Measurements from ENCODE around the gene EVL. TPM values are rescaled to one million over a fixed set of nuclear protein-coding genes. Genes with fewer than 3 reads are reported as not detected.

Gene EVL
- total and polyA plus RNA-seq, 4 donors: 54.5 to 99.9 (median 78.2) TPM

DNA sequence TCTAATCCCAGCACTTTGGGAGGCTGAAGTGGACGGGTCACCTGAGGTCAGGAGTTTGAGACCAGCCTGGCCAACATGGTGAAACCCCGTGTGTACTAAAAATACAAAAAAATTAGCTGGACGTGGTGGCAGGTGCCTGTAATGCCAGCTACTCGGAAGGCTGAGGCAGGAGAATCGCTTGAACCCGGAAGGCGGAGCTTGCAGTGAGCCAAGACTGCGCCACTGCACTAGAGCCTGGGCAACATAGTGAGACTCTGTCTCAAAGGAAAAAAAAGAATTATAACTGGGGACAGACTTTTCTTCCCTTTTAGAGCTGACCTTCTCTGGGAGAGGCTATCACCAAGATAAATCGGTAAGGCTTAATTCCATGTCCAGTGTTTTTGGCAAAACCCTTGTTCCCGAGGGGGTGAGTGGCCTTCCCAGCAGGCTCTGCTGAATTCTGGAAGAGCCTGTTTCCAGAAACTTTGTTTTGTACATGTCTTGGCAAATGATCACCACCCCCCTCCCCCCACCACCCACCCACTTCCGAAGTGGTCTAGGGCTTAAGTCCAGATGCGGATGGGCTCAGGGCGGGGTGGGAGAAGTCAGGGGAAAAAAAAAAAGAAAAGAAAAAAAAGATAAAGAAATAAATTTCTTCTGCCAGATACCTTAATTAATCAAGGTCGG lies 126.5 kb downstream of the EVL start:
- peak overlapping the region; percentile 88 to 98 for H3K27ac ChIP-seq (ENCODE audit: low read depth in 1 of 2, low read length in 1 of 2)
- no peak overlapping the region for H3K4me3 ChIP-seq
- H3K27me3 ChIP-seq (ENCODE audit: control insufficient read depth in 3 of 3, insufficient read depth in 3 of 3, low read length in 2 of 3): no peaks in the 10 kb centered on the region
- peaks cover 0 to 12% (median 4%) of the 10 kb centered on the region in 5 donors for H3K4me1 ChIP-seq (ENCODE audit: control insufficient read depth in 5 of 5, insufficient read depth in 5 of 5, low read length in 5 of 5)
- WGBS, 2 donors: 66 to 81% methylated on average over 14 of the region's 14 CpGs
- H3K9ac ChIP-seq (ENCODE audit: insufficient read depth in 1 of 2, low read length in 2 of 2): no peak overlapping the region
- DNase-seq: peak; percentile 38 to 57 (median 39)
- no peak for ATAC-seq (ENCODE audit: insufficient read depth, low FRiP score)
- TF ChIP-seq, protein P1, sequence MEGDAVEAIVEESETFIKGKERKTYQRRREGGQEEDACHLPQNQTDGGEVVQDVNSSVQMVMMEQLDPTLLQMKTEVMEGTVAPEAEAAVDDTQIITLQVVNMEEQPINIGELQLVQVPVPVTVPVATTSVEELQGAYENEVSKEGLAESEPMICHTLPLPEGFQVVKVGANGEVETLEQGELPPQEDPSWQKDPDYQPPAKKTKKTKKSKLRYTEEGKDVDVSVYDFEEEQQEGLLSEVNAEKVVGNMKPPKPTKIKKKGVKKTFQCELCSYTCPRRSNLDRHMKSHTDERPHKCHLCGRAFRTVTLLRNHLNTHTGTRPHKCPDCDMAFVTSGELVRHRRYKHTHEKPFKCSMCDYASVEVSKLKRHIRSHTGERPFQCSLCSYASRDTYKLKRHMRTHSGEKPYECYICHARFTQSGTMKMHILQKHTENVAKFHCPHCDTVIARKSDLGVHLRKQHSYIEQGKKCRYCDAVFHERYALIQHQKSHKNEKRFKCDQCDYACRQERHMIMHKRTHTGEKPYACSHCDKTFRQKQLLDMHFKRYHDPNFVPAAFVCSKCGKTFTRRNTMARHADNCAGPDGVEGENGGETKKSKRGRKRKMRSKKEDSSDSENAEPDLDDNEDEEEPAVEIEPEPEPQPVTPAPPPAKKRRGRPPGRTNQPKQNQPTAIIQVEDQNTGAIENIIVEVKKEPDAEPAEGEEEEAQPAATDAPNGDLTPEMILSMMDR (IDR thresholded peaks at IDR 0.05; ENCODE audit: control extremely low read depth, extremely low read depth): no peak
- no peaks in the 10 kb centered on the region for H3K9me3 ChIP-seq (ENCODE audit: control insufficient read depth in 4 of 4, insufficient read depth in 3 of 4, low read length in 3 of 4)
- no peaks in the 10 kb centered on the region for H3K36me3 ChIP-seq (ENCODE audit: control insufficient read depth in 4 of 4, insufficient read depth in 4 of 4, low read length in 4 of 4)

DNA sequence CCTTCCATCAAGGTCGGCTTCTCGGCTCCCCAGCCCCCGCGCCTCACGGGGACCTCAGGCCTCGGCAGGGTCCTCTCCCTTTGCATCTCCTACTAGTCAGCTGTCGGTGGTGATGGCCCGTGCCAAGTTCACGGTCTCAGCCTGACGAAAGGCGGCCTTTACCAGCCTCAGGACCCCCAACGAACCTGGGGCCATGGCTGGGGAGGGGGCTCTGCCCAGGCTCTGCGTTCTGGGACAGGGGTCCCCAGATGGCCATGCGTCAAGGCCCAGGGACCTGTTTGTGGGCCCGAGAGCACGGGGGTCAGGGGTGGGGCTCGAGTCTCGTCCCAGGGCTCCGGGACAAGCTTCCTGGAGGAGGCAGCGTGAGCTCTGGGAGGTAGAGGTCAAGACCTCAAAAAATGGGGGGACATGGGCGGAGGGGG lies 127.0 kb downstream of the EVL start:
- no peaks in the 10 kb centered on the region for H3K9me3 ChIP-seq (ENCODE audit: control insufficient read depth in 4 of 4, insufficient read depth in 3 of 4, low read length in 3 of 4)
- TF ChIP-seq, protein P1 (IDR thresholded peaks at IDR 0.05; ENCODE audit: control extremely low read depth, extremely low read depth): no peak
- DNase-seq (peak; percentile 26 to 27 (median 26)), ATAC-seq (ENCODE audit: insufficient read depth, low FRiP score) (no peak)
- peak overlapping the region; percentile 88 to 98 for H3K27ac ChIP-seq (ENCODE audit: low read depth in 1 of 2, low read length in 1 of 2)
- H3K4me3 ChIP-seq: no peak overlapping the region
- H3K27me3 ChIP-seq (ENCODE audit: control insufficient read depth in 3 of 3, insufficient read depth in 3 of 3, low read length in 2 of 3): no peaks in the 10 kb centered on the region
- 54 to 63% methylated on average over 21 of the region's 21 CpGs for WGBS, 2 donors
- no peaks in the 10 kb centered on the region for H3K36me3 ChIP-seq (ENCODE audit: control insufficient read depth in 4 of 4, insufficient read depth in 4 of 4, low read length in 4 of 4)
- H3K9ac ChIP-seq (ENCODE audit: insufficient read depth in 1 of 2, low read length in 2 of 2): peak overlapping the region; percentile 23 to 63
- peaks cover 0 to 12% (median 4%) of the 10 kb centered on the region in 5 donors for H3K4me1 ChIP-seq (ENCODE audit: control insufficient read depth in 5 of 5, insufficient read depth in 5 of 5, low read length in 5 of 5)

DNA sequence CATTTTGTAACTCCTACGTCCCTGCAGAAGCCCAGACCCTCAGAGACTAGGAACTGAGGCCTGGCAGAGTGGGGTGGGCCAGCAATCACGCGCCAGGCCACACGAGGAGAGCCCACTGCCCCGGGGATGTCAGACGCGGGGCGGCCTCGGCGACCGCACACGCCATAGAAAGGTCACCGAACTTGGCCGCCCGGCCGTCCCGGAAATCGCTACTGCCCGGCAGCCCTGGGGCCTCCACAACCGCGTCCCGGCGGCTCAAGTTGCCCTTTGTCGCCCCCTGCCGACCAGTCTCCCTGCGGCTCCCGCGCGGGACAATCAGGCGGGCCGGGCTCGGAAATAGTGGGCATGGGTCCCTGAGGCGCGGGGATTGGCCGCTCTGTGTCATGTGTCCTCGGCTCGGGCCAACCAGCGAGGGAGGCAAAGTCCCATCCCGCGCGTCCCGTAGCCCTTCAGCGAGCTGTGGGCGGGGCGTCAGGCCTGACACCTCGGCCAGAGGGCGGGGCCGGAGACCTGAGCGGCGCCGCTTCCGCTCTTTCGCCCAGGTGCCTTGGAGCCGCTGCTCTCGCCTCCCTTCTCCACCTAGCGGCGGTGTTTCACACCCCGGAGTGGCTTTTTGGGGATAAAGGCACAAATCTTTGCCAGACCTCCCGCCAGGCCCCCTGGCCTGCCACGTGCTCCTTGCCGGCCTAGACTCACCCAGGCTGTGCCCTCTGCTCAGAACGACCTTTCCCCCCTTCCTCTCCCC lies 127.6 kb downstream of the EVL start:
- 1 to 2% methylated on average over 52 to 62 of the region's 62 CpGs for WGBS, 2 donors
- Histone ChIP-seq H3K36me3 (ENCODE audit: control insufficient read depth in 4 of 4, insufficient read depth in 4 of 4, low read length in 4 of 4) (no peaks in the 10 kb centered on the region), H3K27ac (ENCODE audit: low read depth in 1 of 2, low read length in 1 of 2) (peak overlapping the region; percentile 88 to 98), H3K4me3 (peak overlapping the region; percentile 0), H3K27me3 (ENCODE audit: control insufficient read depth in 3 of 3, insufficient read depth in 3 of 3, low read length in 2 of 3) (no peaks in the 10 kb centered on the region), H3K4me1 (ENCODE audit: control insufficient read depth in 5 of 5, insufficient read depth in 5 of 5, low read length in 5 of 5) (peaks cover 0 to 12% (median 4%) of the 10 kb centered on the region in 5 donors), H3K9me3 (ENCODE audit: control insufficient read depth in 4 of 4, insufficient read depth in 3 of 4, low read length in 3 of 4) (no peaks in the 10 kb centered on the region), H3K9ac (ENCODE audit: insufficient read depth in 1 of 2, low read length in 2 of 2) (peak overlapping the region; percentile 53 to 63)
- ATAC-seq (ENCODE audit: insufficient read depth, low FRiP score): peak; percentile 100
- TF ChIP-seq, protein P1 (IDR thresholded peaks at IDR 0.05; ENCODE audit: control extremely low read depth, extremely low read depth): peak; percentile 95
- peak; percentile 99 for DNase-seq

Small RNA genes lying within 50 kb of the gene (small RNA-seq; reads per million reads assigned to genes)
- 10.2 reads per million, percentile 96 among the genes with 10 or more reads in this experiment for gene MIR151B (ENCODE audit: low replicate concordance)
- gene MIR342 (ENCODE audit: low replicate concordance): 89.2 reads per million, percentile 98 among the genes with 10 or more reads in this experiment

Other genes with a start within 250 kb of the EVL start
- gene DEGS2, start 94.2 kb downstream of the EVL start, total RNA-seq: 1 to 10 TPM; 5.2 to 7.4 TPM
- gene DEGS2, start 94.2 kb downstream of the EVL start, polyA plus RNA-seq: 1 to 10 TPM; 3.6 to 6.2 TPM
- gene YY1, start 173.7 kb downstream of the EVL start, total RNA-seq: 10 to 100 TPM; 42.1 to 62.9 TPM
- 10 to 100 TPM; 22.9 to 27.0 TPM for gene YY1, start 173.7 kb downstream of the EVL start, polyA plus RNA-seq
- gene SLC25A29, start 241.0 kb downstream of the EVL start, total RNA-seq: 10 to 100 TPM; 45.6 to 75.3 TPM
- gene SLC25A29, start 241.0 kb downstream of the EVL start, polyA plus RNA-seq: 10 to 100 TPM; 34.6 to 91.0 TPM

Data from lung (tissue), 13 donors.